ENCODE data around the gene EML4.
"Not testable (repeated sequence)": the region's sequence is repeated elsewhere in the genome, so short reads cannot be mapped to it uniquely, and the experiment has no call there.

Gene EML4

GRCh38 chr2:42172020-42172419 lies 2.9 kb downstream of the EML4 start:
- no peak for DNase-seq

GRCh38 chr2:42172566-42172965 lies 3.4 kb downstream of the EML4 start:
- no peak for DNase-seq

DNA sequence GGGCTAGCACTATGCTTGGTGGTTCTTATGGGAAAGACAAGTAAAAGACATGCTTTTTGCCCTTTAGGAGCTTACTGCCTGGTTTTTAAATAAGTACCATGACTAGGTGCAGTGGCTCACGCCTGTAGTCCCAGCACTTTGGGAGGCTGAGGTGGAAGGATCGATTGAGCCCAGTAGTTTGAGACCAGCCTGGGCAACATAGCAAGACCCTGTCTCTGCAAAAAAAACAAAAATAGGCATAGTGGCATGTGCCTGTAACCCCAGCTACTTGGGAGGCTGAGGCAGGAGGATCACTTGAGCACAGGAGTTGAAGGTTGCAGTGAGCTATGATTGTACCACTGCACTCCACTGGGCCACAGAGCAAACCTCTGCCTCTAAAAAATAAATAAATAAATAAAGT lies 4.3 kb downstream of the EML4 start:
- DNase-seq = not testable (repeated sequence)

DNA sequence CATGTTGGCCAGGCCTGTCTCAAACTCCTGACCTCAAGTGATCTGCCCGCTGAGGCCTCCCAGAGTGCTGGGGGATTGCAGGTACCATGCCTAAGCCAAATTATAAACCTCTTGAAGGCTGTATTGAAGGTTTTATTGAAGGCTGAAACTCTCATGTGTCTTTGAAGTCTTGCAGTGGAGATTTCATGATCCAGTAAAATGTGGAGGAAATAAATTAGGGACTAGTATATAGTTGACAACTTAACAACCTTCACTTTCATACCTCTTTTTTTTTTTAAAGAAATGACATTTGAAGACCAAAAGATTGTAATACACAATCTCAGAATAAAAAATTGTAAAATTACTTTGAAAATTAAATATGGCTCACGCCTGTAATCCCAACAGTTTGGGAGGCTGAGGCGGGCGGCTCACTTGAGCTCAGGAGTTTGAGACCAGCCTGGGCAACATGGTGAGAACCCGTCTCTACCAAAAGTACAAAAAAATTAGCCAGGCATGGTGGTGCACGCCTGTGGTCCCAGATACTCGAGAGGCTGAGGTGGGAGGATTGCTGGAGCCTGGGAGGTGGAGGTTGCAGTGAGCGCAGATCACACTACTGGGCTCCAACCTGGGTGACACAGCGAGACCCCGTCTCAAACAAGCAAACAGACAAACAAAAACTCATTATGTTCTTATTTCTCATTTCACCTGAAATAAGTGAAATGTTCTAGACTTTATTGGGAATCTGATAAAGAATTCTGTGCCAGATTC lies 8.0 kb downstream of the EML4 start:
- no peak for DNase-seq

- no peak for DNase-seq
Observed at GRCh38 chr2:42178335-42178734, 9.2 kb downstream of the EML4 start.

GRCh38 chr2:42180300-42180699 lies 11.1 kb downstream of the EML4 start:
- DNase-seq = no peak

- no peak for DNase-seq
Observed at GRCh38 chr2:42182654-42183308, 13.6 kb downstream of the EML4 start.

- DNase-seq = no peak
Observed at GRCh38 chr2:42183775-42184174, 14.6 kb downstream of the EML4 start.

- DNase-seq = no peak
Observed at GRCh38 chr2:42184346-42184745, 15.2 kb downstream of the EML4 start.

DNA sequence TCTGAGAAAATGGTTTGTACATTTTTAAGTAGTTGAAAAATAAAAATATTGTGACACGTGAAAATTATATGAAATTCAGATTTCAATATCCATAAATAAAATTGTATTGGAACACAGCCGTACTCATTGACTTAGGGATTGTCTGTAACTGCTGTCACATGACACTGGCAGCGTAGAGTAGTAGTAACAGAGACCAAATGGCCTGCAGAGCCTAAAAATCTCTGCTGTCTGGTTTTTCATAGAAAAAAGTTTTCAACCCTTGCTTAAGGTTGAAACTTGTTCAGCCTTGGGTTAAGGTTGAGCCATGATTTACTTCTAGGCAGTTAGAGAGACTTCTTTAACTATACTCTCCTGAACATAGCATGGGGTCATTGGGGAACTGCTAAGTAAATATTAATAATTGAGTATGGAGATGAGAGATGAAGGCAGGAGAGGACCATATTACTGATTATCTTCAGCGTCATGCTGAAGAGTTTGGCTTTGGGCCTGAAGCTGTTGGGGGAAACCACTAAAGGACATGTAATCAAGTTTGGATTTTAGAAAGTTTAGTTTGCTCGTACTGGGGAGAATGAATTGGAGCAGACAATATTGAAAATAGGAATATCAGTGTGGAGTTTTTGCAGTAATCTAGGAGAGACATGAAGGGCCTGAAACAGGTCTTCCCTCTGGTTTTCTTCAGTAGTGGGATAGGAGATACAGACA lies 16.2 kb downstream of the EML4 start:
- DNase-seq = no peak

GRCh38 chr2:42186366-42186765 lies 17.2 kb downstream of the EML4 start:
- no peak for DNase-seq

GRCh38 chr2:42186945-42187632 lies 17.9 kb downstream of the EML4 start:
- DNase-seq = no peak

GRCh38 chr2:42187886-42188285 lies 18.7 kb downstream of the EML4 start:
- DNase-seq = no peak

- no peak for DNase-seq
Observed at GRCh38 chr2:42189235-42189566, 20.0 kb downstream of the EML4 start.

DNA sequence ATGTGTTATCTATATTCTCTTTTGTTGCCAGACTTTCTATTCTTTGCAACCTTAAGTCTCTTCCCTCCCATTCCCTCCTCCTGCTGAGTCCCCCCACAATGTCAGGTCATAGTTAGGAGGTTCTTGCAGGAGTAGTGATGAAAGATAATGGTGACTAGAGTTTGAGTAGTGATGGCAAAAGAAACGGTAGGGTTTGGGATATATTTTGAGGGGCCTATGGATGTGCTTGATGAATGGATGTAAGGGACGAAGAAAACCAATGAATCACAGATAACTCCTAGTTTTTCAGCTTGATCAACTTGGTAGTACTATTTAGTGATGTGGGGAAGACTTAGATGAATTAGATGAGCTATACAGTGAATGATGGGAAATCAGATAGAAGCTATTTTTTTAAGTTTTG lies 21.0 kb downstream of the EML4 start:
- no peak for DNase-seq

GRCh38 chr2:42191285-42192009 lies 22.3 kb downstream of the EML4 start:
- no peak for DNase-seq

DNA sequence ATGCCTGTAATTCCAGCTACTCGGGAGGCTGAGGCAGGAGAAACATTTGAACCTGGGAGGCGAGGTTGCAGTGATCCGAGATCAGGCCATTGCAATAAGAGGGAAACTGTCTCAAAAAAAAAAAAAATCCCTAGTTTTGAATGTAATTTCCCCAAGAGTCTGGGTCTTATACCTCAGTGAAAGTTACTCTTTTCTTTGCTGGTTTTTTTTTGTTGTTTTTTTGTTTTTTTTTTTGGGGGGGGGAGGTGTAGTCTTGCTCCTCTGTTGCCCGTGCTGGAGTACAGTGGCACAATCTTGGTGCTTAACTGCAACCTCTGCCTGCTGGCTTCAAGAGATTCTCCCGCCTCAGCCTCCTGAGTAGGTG lies 22.8 kb downstream of the EML4 start:
- DNase-seq = no peak

DNA sequence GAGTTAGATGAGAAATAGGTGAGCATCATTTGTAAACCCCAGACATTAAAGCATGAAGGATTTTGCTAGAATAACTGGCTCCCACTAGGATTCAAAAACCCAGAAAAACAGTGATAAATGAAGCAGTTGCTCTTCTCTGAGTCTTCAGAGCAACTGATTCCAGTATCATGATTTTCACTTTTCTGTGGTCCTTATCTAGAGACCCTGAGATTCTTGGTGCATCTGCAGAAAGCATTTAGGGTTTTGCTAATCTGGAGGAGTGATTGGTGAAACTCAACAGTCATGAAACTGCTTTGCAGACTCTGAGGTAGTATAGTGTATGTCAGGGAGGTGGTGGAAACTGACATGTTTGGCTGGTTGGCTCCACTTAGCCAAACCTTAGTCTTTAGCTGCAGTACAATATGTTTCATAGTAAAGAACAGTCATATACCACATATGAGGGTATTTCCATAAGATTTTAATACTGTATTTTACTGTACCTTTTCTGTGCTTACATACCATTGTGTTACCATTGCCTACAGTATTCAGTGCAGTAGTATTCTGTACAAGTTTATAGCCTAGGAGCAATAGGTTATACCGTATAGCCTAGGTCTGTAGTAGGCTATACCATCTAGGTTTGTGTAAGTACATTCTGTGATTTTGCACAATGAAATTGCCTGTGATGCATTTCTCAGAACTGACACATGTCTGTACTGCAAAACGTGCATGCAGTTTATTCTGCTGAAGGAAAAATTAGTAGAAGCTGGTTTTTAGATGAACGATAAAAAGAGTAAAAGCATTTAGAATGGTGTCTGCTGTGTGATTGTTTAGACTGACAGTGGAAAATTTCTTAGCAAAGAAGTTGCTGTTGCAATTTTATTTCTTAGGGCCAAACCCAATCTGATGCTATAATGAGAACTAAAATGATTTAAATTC lies 23.8 kb downstream of the EML4 start:
- DNase-seq = no peak

DNA sequence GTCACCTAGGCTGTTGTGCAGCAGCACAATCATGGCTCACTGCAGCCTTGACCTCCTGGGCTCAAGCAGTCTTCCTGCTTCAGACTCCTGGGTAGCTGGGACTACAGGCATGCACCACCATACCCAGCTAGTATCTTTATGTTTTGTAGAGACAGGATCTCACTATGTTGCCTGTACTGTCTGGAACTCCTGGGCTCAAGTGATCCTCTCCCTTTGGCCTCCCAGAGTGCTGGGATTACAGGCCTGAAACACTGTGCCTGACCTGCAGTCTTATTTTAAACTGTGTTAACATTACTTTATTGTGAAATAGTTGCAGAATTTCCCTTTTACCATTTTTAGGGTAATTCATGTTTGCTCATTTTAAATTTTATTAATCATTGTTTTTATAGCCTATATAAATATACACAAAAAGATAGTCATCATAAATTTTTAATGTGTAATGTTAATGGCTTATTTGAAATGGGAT lies 24.6 kb downstream of the EML4 start:
- DNase-seq = no peak

DNA sequence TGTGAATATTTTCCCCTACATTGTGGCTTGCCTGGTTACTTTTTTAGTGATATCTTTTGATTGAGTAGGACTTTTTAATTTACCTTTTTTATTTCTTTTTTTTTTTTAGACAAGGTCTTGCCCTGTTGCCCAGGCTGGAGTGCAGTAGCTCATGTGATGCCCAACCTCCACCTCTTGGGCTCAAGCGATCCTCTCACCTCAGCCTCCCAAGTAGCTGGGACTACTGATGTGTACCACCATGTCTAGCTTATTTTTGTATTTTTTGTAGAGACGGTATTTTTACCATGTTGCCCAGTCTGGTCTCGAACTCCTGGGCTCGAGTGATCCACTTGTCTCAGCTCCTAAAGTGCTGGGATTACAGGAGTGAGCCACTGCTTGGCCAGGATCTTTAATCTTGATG lies 25.3 kb downstream of the EML4 start:
- DNase-seq = no peak

GRCh38 chr2:42195559-42195958 lies 26.4 kb downstream of the EML4 start:
- DNase-seq = no peak

- DNase-seq = no peak
Observed at GRCh38 chr2:42196070-42196402, 26.9 kb downstream of the EML4 start.
